Stimulated activated CD4-positive, alpha-beta T cell treated with anti-CD3 and anti-CD28 coated beads, Interleukin-1b, Interleukin-23, amount 100 ng/mL, for 48 hours (primary cell): Measurements from ENCODE around the gene ARHGAP44.
"Not testable (repeated sequence)": the region's sequence is repeated elsewhere in the genome, so short reads cannot be mapped to it uniquely, and the experiment has no call there.

Experiments
- DNase-seq: peaks from one replicate; pipeline ENCODE4 v3.0.0-alpha.2; 2020

The ARHGAP44 gene

GRCh38 chr17:12965988-12966387, 176.7 kb downstream of the ARHGAP44 start:
- DNase-seq = no peak

DNA sequence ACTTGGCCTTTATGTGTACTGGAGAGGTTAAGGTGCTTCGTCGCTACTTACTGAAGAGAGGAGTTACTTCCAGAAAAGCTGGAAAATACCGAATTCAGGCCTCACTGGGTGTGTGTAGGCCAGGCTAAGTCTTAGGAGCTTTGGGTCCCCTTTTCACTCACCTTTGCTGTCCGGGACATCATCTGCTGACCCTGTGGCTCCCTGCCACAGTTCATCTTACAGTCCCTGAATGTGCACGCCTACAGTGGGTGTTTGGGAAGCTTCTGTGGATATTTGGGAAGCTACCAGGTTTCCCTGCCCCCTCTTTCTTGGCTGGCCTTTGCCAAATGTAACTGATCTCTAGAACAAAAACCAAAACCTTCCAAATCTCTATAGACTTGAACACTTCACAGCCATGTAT, 177.1 kb downstream of the ARHGAP44 start:
- no peak for DNase-seq

- DNase-seq = no peak
These were observed 178.7 kb downstream of the ARHGAP44 start for GRCh38 chr17:12967962-12968361.

DNA sequence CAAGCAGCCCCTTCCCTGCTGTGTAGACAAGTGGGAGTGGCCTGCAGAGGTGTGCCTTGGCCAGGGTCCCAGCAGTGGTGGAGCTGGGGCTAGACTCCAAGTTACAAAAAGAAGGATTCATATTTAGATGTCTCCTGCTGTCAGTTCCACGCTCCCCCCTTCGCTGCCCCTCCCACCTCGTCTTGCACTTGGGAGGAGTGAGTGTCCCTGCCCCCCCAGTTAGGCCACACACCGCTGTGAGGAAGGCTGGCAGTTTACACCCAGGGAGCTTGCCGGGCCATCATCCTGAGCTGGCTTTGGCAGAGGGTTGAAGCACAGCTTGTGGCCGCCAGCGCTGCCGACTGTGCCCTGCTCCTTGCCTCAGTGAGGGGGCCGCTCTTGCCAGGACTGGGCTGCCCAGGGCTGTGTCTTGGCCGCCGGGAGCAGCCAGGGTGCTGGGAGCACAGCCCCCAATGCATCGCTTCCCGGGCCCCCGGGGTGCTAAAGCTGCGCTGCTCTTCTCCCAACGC, 184.3 kb downstream of the ARHGAP44 start:
- DNase-seq = no peak

GRCh38 chr17:12974005-12974531, 184.8 kb downstream of the ARHGAP44 start:
- DNase-seq = no peak

GRCh38 chr17:12977008-12977751, 187.9 kb downstream of the ARHGAP44 start:
- DNase-seq = no peak

GRCh38 chr17:12978787-12979186, 189.5 kb downstream of the ARHGAP44 start:
- DNase-seq = not testable (repeated sequence)

DNA sequence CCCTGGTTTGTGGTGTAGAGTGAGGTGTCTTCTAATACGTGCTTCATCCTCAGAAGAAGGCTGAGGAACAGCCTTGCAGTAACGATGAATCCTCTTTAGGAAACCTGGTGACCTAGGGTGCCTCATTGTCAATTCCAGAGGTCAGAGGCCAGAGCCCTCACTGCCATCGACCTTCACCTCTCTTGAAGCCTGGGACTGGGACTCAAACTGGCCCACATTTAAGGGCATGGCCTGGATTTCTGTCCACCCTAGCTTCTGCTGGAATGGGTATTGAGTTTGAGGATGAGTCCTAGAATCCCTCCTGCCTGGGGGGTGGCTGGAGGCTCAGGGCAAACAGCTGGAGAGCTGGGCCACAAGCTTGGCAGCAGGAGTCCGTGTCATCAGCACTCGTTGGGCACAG, 189.9 kb downstream of the ARHGAP44 start:
- no peak for DNase-seq

DNA sequence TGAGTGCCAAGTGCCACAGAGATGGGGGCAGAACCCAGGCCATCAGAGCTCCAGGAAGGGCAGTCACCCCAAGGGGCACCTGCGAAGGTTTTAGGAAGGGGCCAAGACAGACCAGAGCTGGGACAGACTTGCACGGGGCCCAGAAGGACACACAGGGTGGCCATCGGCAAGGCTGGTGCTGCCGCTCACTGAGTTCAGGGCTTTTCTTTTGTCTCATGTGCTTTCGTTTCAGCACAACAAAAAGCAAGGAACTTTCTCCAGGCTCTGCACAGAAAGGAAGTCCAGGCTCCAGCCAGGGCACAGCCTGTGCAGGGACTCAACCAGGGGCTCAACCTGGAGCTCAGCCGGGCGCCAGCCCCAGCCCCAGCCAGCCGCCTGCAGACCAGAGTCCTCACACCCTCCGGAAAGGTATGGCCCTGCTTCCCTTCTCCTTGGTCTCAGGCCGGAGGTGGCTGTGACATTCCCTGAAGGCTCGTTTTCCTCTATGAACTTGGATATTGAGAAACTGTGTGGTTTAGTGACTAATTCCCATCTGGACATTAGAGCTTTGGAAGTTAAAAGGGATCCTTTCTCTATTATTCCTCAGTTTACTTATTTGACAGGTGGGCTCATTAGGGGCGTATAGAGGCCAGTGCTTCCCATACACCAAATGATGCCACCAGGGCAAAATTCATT, 190.7 kb downstream of the ARHGAP44 start:
- no peak for DNase-seq

GRCh38 chr17:12982224-12982623, 192.9 kb downstream of the ARHGAP44 start:
- DNase-seq = no peak

DNA sequence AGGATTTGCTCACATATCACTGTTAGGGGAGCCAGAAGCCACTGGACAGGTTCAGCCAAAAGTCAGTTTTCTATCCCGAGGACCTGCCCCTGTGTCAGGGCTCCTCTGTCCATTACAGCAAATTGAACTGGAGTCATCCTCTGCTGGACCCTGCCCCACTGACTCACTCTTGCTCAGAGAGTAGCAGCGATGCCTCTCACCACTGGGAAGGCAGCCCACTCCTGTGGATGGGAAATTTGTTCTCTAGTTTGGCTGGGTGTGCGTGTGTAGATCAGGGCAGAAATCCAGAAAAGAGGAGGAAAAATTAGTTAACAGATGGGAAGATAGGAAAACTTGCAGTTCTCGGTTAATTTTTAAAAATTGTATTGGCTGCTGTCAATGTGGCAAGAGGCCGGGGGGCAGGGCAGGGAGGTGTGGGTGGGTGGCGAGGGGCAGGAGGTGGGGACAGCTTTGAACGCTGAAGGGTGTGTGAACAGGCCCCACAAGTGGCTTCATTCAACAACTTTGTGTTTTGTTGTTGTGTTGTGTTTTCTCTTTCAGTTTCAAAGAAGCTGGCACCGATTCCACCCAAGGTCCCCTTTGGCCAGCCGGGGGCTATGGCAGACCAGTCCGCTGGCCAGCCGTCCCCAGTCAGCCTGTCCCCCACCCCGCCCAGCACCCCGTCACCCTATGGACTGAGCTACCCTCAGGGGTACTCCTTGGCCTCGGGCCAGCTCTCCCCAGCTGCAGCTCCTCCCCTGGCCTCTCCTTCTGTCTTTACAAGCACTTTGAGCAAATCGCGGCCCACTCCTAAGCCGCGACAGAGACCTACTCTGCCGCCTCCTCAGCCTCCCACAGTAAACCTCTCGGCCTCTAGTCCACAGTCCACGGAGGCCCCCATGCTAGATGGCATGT, 194.9 kb downstream of the ARHGAP44 start:
- no peak for DNase-seq

- no peak for DNase-seq
These were observed 196.4 kb downstream of the ARHGAP44 start for GRCh38 chr17:12985431-12986293.

DNA sequence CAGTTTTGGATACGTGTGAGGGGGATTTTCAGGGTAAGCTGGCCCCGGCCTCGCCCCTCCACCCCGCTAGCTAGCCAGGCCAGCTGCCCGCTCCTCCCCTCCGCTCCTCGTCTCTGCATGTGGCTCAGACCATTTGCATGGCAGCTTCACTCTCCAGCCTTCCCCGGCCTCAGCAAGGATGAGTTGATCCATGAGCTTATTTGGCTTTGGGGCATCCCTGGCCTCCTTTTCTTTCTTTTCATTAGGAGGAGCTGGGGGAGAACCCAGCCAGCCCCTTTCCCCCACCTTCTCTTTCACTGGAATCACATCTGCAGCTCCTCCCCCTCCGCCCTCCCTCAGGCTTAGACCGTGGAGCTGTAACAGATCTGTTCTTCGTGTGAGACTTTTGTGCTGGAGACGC, 197.8 kb downstream of the ARHGAP44 start:
- no peak for DNase-seq

DNA sequence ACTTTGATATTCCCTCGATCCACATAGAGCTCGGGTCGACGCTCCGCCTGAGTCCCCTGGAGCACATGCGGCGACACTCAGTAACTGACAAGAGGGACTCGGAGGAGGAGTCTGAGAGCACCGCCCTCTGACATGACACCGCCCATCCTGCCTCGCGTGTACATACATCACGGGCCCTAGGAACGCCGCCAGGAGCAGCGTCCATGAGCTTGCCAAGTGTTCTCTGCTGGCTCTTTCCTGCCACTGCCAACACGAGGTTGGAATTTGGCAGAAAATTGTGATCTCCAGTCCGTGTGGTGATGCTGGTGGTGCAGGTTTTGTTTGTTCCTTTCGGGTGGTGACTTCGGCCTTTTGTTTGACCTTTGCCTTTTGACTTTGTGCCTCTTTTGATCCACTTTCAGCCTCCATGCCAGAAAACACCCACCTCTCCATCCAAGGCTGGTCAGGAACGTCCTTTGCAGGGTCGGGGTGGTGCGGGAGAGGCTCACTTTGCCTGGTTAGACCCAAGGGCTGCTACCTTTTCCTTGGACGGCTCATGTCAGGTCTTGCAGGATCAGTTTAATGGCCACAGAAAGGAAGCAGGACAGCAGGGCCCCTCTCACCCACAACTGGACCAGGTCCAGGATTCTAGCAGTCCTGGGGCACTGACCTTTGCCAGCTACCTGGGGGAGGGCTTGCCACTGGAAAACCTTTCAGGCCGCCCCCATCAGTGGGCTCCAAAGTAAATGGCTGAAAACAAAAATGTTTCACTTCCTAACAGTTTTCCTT, 200.9 kb downstream of the ARHGAP44 start:
- no peak for DNase-seq

GRCh38 chr17:12990926-12991325, 201.6 kb downstream of the ARHGAP44 start:
- no peak for DNase-seq

GRCh38 chr17:12992676-12993075, 203.4 kb downstream of the ARHGAP44 start:
- DNase-seq = no peak

- no peak for DNase-seq
These were observed 204.3 kb downstream of the ARHGAP44 start for GRCh38 chr17:12993631-12994030.

GRCh38 chr17:12994341-12995074, 205.2 kb downstream of the ARHGAP44 start:
- no peak for DNase-seq

DNA sequence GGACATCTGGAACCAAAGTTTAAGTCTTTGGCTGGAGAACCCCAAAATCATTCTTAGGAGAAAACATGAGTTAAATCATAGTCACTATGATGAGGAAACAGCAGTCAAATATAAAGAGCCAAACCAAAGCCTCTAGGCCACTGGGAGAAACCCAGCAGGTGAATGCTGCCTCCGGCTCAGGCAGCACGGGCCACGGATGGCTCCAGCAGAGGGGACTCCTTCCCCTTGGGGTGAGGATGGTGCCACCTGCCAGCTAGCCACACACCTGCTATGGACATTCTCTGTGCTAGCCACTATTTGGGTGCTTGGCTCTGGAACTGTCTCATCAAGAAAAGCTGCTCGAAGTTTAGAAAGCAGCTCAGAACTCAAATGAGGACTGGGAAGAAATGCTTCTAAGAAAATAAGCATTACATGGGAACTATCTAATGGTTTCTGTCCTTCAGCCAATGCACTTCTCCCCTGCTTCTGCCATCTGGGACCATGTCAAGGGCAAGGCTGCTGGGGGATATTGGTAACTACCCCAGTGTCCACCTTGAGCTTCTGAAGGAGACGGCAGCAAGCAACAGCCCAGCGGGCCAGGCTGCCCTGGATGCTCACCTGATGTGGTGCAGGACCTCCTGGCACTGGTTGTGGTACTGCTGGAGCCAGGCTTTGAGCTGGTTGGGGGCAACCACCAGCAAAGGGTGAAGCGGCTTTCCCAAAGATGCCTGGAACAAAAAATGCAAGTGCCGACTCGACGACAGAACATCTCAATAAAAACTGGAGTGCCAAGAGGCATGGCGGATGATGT, 206.0 kb downstream of the ARHGAP44 start:
- DNase-seq = no peak

DNA sequence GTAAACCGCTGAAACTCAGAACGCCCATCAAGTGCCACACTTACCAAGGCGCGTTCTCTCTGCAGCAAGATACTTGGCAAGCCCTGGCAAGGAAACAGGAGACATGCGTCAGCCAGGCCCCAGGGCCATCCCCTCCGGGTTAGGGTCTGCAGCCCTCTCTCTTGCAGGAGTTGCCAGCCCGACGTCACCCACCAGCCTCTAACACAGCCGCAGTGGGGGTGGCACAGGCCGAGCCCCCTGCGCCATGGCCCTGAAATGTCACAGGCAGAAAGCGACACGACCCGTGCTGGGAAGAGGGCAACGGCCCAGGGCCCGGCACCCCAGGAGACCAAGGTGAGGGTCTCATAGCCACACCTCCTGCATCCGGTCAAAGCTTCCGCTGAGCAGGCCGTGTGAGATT, 206.6 kb downstream of the ARHGAP44 start:
- no peak for DNase-seq
